Ovary (tissue), 9 donors: ENCODE results near the gene PGD. TPM values are rescaled to one million over a fixed set of nuclear protein-coding genes. Genes with fewer than 3 reads are reported as not detected.

ENCODE experiments used
- DNase-seq, 5 donors: peaks; one replicate each; pipeline ENCODE4 v3.0.0-alpha.2; 2019 to 2020
- H3K27ac ChIP-seq, 2 donors: fragments of 200-600 bp; one replicate each; pipeline versions ENCODE4 v1.5.1 to v1.8.0; 2019 to 2022
- H3K27me3 ChIP-seq: fragments of 200-600 bp; one replicate; pipeline ENCODE4 v1.8.0; 2022
- H3K36me3 ChIP-seq: fragments of 200-600 bp; sonication (generic); one replicate; pipeline ENCODE4 v1.5.1; 2019
- H3K4me1 ChIP-seq: one replicate; pipeline ENCODE4 v1.8.1; 2013; ENCODE audit warnings: mild to moderate bottlenecking, moderate library complexity; ENCODE audit not compliant: insufficient read depth
- H3K4me3 ChIP-seq: fragments of 200-600 bp; sonication (generic); one replicate; pipeline ENCODE4 v1.5.1; 2017
- H3K9me3 ChIP-seq, 2 donors: fragments of 200-600 bp in 1 of 2; sonication (generic) in 1 of 2; one replicate each; pipeline versions ENCODE4 v1.5.1 to v1.8.1; 2013 to 2019; ENCODE audit warnings: mild to moderate bottlenecking in 1 of 2, moderate library complexity in 1 of 2
- EP300 ChIP-seq: sonication (generic); formaldehyde crosslinking; IDR thresholded peaks from one replicate; pipeline ENCODE4 v1.6.1; 2017; ENCODE audit warnings: antibody characterized with exemption
- POLR2A ChIP-seq: fragments of 450-650 bp; IDR thresholded peaks from one replicate; pipeline ENCODE4 v1.6.1; 2017; ENCODE audit warnings: antibody characterized with exemption, mild to moderate bottlenecking, moderate library complexity
- WGBS, 3 donors: extraction: QIAGEN DNeasy Blood & Tissue Kit in 1 of 3; methylation state at CpG; one replicate each; pipeline versions ENCODE4 v1.1.5 to v1.1.7; 2013 to 2017; 5-methylcytosine and 5-hydroxymethylcytosine counted together
- intact Hi-C, 4 donors: fragments of 100-400 bp; cut with DNase I; formaldehyde crosslinking; loops; one replicate each; pipeline versions ENCODE4 v1.11.0 to v1.15.1; 2022 to 2023
- polyA plus RNA-seq, 2 donors: library from polyadenylated mRNA; stranded (reverse); fragments of 200-250 nt in 1 of 2; fragments of 350-450 nt in 1 of 2; fragmentation: Illumina TruSeq in 1 of 2; extraction: RNeasy Lipid Tissue Mini Kit (QIAGEN cat#74804) in 1 of 2; gene quantifications; one replicate each; pipeline ENCODE4 v1.2.3, GENCODE V29; 2013 to 2014
- total RNA-seq, 7 donors: library from RNA; depleted of rRNA in 2 of 7; stranded (reverse); fragments of >200 nt in 2 of 7; fragmentation: NEBNext Ultra II Directional in 3 of 7; extraction: Animal tissue kit (Norgen Biotek cat#: 25700) in 3 of 7; gene quantifications; one replicate each; pipeline versions ENCODE4 v1.1.0 to v1.2.4, GENCODE V29; 2016 to 2023
- TF ChIP-seq, protein P1 (sequence below), 3 donors: fragments of 450-650 bp in 2 of 3; fragments of 200-600 bp in 1 of 3; IDR thresholded peaks; one replicate each; pipeline versions ENCODE4 v1.5.1 to v1.8.0; 2016 to 2022; ENCODE audit warnings: antibody characterized with exemption in 3 of 3, mild to moderate bottlenecking in 1 of 3
- donor health status: DM: no; HTN: no; CAD: no; lungs with moderate emphysema.
- donor health status: DM: no; HTN: no; CAD: no.
- donor health status: Bipolar disorder and iron deficiency.
- donor health status: DM: yes; HTN: yes; CAD: no.
- donor health status: DM: no; HTN: no; CAD: no.
- donor health status: DM: yes; HTN: yes; CAD: no.

Gene PGD
- total and polyA plus RNA-seq, 9 donors = 32.0 to 149 (median 52.8) TPM

DNA sequence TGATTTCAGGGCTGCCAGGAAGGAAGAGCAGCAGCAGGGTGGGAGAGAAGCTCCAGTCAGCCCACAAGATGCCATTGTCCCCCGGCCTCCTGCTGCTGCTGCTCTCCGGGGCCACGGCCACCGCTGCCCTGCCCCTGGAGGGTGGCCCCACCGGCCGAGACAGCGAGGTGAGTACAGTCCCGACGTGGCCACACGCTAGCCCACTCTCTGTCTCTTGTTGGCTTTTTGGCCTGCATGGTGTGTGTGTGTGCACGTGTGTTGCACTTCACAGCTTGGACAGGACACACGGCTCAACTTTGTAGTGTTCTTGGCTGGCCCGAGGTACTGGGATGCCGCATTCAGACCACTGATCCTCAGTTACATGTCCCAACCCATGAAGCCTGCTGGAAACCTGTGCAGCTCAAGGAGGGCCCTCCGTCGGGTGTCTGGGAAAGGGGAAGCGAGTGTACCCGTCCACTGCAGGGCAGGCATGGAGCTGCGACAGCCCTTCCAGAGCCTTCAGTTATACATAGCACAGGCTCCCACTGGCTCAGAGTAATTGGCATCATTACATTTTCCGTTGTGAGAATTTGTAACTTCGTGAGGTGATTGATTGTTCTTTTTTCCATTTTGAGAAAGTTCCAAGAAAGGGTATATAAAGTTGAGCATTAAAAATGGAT, 51.4 kb downstream of the PGD start:
- TF ChIP-seq, protein P1, sequence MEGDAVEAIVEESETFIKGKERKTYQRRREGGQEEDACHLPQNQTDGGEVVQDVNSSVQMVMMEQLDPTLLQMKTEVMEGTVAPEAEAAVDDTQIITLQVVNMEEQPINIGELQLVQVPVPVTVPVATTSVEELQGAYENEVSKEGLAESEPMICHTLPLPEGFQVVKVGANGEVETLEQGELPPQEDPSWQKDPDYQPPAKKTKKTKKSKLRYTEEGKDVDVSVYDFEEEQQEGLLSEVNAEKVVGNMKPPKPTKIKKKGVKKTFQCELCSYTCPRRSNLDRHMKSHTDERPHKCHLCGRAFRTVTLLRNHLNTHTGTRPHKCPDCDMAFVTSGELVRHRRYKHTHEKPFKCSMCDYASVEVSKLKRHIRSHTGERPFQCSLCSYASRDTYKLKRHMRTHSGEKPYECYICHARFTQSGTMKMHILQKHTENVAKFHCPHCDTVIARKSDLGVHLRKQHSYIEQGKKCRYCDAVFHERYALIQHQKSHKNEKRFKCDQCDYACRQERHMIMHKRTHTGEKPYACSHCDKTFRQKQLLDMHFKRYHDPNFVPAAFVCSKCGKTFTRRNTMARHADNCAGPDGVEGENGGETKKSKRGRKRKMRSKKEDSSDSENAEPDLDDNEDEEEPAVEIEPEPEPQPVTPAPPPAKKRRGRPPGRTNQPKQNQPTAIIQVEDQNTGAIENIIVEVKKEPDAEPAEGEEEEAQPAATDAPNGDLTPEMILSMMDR (IDR thresholded peaks at IDR 0.05) = no peak
- no peak for TF ChIP-seq POLR2A
- TF ChIP-seq EP300 = no peak
- Histone ChIP-seq H3K4me3 (no peak overlapping the region), H3K4me1 (no peaks in the 10 kb centered on the region), H3K27me3 (no peaks in the 10 kb centered on the region), H3K9me3 (no peaks in the 10 kb centered on the region), H3K27ac (no peak overlapping the region), H3K36me3 (no peaks in the 10 kb centered on the region)
- intact Hi-C loops = no loop called here
- DNase-seq = no peak
- 61 to 79% (median 71%) methylated on average over 21 of the region's 21 CpGs for WGBS, 3 donors

DNA sequence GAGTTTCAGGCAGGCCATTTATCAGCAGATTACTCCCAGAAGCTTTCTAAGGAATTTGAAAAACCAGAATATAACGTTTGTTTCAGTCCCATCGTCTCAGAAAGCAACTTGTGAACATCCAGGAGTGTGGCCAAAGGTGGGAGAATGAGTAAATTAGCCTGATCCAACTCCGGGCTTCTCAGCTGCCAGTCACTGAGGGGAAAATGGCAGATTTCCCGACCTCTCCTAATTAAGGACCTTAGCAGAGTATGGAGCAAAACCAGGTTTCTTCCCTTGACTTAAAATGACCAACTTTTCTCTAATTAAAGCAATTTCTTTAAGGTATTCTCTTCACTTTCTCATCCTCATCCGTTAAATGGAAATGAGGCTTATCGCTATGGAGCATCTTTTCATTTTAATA, 52.0 kb downstream of the PGD start:
- Histone ChIP-seq H3K27me3 (no peaks in the 10 kb centered on the region), H3K36me3 (no peaks in the 10 kb centered on the region), H3K9me3 (no peaks in the 10 kb centered on the region), H3K27ac (no peak overlapping the region), H3K4me1 (no peaks in the 10 kb centered on the region), H3K4me3 (no peak overlapping the region)
- TF ChIP-seq POLR2A (no peak), EP300 (no peak)
- TF ChIP-seq, protein P1 (IDR thresholded peaks at IDR 0.05) = no peak
- intact Hi-C loops = no loop called here
- DNase-seq = no peak
- whole genome bisulfite sequencing, 3 donors = 9 to 11% (median 10%) methylated on average over 6 of the region's 6 CpGs

DNA sequence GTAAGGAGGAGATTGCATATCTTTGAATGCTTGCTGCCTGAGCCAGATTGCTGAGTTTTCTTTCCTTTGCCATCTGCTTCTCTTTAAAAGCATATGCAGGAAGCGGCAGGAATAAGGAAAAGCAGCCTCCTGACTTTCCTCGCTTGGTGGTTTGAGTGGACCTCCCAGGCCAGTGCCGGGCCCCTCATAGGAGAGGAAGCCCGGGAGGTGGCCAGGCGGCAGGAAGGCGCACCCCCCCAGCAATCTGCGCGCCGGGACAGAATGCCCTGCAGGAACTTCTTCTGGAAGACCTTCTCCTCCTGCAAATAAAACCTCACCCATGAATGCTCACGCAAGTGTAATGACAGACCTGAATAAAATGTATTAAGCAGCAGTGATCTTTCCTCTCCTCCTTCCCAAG, 52.4 kb downstream of the PGD start:
- intact Hi-C loops = no loop called here
- H3K4me3 ChIP-seq = no peak overlapping the region
- WGBS, 3 donors = 1 to 3% (median 2%) methylated on average over 10 of the region's 10 CpGs

DNA sequence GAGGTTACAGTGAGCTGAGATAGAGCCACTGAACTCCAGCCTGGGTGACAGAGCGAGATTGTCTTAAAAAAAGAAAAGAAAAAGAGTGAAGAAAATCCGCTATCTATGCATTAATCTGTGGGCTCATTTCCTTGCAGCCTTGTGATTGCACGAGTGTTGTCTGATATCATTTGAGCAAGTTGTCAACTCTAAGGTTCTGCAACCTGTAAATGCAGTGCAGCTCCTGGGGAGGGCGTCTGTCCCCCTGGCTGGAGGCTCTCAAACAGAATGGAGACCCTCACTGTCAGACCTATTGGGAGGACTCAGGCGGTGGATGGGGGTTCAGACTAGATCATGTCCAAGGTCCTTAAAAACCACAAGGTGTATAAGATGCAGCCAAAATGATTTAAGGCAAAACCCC, 57.2 kb downstream of the PGD start:
- Histone ChIP-seq H3K36me3 (no peaks in the 10 kb centered on the region), H3K4me1 (no peaks in the 10 kb centered on the region), H3K27me3 (no peaks in the 10 kb centered on the region), H3K27ac (no peak overlapping the region), H3K4me3 (no peak overlapping the region), H3K9me3 (no peaks in the 10 kb centered on the region)
- intact Hi-C loops = no loop called here
- TF ChIP-seq POLR2A (no peak), EP300 (no peak)
- TF ChIP-seq, protein P1 (IDR thresholded peaks at IDR 0.05) = no peak
- DNase-seq = no peak
- WGBS, 3 donors = 86 to 88% (median 87%) methylated on average over 5 of the region's 5 CpGs

More for the DNA sequence above, 52.4 kb downstream of the PGD start:
- H3K9me3 ChIP-seq = no peaks in the 10 kb centered on the region
- H3K27me3 ChIP-seq = no peaks in the 10 kb centered on the region
- no peak overlapping the region for H3K27ac ChIP-seq
- no peaks in the 10 kb centered on the region for H3K4me1 ChIP-seq
- DNase-seq = no peak
- no peak for TF ChIP-seq EP300
- no peak for TF ChIP-seq POLR2A
- TF ChIP-seq, protein P1 (IDR thresholded peaks at IDR 0.05) = no peak
- no peaks in the 10 kb centered on the region for H3K36me3 ChIP-seq
